Activated T-helper 1 cell treated with anti-CD3 and anti-CD28 coated beads, Interleukin-2, amount 50 U/mL, for 16 hours (primary cell): Measurements from ENCODE around the gene TRIM17.

Experiments used
- DNase-seq, 2 donors: peaks; one replicate each; pipeline ENCODE4 v3.0.0-alpha.2; 2020; ENCODE audit warnings: low read depth in 1 of 2, low spot score in 1 of 2

The TRIM17 gene

GRCh38 chr1:228368801-228369607 lies 47.7 kb downstream of the TRIM17 start:
- no peak for DNase-seq

- DNase-seq, result no peak
Measured at GRCh38 chr1:228367798-228368791, 48.6 kb downstream of the TRIM17 start.

GRCh38 chr1:228366866-228367741 lies 49.6 kb downstream of the TRIM17 start:
- no peak for DNase-seq

DNA sequence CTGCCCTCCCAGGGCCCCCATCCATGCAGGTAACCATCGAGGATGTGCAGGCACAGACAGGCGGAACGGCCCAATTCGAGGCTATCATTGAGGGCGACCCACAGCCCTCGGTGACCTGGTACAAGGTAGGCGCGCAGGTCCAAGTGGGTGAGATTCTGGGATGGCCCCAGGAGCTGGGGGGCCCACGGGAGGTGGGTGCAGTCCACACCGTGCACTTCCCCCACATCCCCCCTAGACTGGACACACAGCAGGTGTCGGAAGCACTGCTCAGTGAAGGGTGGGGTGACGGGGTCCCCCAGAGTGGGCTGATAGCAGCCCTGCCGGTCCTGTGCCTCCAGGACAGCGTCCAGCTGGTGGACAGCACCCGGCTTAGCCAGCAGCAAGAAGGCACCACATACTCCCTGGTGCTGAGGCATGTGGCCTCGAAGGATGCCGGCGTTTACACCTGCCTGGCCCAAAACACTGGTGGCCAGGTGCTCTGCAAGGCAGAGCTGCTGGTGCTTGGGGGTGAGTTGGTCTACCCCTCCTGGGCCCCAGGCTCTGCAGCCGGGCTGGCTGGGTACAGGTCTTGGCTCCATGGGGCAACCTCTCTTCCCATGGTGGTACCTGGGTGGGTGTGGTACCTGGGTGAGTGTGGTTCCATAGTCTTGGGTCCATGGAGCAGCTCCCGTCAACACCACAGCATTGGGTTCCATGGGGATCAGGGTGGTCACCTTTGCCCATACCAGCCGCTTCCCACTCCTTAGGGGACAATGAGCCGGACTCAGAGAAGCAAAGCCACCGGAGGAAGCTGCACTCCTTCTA lies 50.4 kb downstream of the TRIM17 start:
- DNase-seq, result no peak

DNA sequence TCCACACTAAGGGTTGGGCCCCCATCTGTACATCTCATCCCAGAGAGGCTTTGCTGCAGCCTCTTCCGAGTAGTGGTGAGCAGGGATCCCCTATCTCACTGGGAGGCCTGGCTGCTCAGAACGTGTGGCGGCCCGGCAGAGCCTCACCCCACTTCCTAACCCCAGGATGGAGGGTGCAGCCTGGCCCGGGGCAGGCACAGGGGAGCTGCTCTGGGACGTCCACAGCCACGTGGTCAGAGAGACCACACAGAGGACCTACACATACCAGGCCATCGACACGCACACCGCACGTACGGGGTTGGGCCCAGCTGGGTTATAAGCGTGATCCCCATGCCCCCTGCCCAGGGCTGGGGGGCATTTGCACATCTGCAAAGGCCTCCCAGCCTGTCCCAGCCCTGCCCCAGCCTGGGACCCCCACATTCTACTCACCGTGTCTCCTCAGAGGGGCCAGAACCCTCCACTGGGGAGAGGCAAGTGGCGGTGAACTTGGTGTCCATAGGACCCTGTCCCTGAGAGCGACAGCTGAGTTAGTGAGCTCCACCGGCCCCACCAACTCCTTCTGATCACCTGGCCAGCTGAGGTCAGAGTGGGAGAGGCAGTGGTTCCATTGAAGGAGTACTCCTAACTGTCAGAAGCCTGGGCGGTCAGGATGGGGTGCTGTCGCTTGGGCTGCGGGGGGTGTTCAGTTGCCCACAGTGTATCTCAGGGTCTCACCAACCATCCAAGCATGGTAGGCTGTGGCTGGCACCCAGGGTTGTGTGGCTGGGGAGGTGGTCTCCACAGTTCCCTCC lies 51.2 kb downstream of the TRIM17 start:
- DNase-seq, result no peak

GRCh38 chr1:228364706-228365213 lies 51.9 kb downstream of the TRIM17 start:
- DNase-seq, result no peak

GRCh38 chr1:228364068-228364705 lies 52.5 kb downstream of the TRIM17 start:
- DNase-seq, result no peak

- DNase-seq, result no peak
Measured at GRCh38 chr1:228363686-228364067, 53.0 kb downstream of the TRIM17 start.

DNA sequence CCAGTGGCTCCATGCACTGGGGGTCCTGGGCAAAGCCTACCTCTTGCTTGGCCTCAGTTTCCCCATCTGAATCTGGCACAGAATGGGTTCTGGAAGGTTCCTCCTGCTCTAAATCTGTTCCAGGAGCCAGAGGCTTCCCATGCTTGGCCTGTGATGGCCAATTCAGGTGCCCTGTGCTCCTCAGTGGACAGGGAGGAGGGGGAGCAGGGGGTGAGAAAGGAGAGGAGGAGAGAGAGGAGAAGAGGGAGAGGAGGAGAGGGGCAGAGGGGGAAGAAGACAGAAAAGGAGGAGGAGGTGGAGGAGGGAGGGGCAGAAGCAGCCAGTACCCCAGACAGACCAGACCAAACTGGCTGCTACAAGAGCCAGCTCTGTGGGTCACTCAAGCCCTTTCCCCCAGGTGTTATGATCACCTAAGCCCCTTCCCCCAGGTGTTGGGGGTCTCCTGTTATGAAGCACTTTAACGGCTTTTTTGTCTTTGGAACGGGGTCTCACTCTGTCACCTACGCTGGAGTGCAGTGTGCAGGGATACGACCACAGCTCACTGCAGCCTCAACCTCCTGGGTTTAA lies 53.7 kb downstream of the TRIM17 start:
- no peak for DNase-seq

- no peak for DNase-seq
Measured at GRCh38 chr1:228362141-228362883, 54.3 kb downstream of the TRIM17 start.

- DNase-seq, result no peak
Measured at GRCh38 chr1:228361314-228362140, 55.1 kb downstream of the TRIM17 start.

DNA sequence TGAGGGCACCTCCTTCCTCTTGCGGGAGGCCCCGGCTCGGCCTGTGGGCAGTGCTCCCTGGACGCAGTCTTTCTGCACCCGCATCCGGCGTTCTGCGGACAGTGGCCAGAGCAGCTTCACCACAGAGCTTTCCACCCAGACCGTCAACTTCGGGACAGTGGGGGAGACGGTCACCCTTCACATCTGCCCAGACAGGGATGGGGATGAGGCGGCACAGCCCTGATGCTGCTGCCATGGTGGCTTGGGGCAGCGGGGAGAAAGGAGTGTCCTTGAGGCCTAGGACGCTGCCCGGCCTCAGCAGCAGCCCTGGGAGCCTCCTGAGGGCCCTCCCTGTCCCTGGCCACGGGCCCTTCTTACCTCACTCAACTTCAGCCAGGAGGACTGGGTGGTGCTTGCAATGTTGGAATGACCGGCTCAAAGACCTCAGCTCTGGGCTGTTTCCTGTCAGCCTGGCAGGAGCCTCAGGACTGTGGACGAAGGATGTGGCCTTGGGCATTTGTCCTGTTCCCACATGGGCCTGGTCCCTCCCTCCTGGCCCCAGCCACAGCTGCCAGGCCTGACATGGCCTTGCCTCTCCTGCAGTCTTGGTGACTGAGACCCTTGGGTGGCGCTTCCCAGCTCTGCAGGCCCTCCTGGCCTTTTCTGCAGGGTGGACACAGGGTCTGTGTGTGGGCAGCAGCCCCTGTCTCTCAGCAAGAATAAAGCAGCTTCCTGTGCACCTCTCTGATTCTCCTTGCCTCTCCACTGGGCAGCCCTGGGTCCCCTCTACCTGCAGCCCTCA lies 55.9 kb downstream of the TRIM17 start:
- no peak for DNase-seq

DNA sequence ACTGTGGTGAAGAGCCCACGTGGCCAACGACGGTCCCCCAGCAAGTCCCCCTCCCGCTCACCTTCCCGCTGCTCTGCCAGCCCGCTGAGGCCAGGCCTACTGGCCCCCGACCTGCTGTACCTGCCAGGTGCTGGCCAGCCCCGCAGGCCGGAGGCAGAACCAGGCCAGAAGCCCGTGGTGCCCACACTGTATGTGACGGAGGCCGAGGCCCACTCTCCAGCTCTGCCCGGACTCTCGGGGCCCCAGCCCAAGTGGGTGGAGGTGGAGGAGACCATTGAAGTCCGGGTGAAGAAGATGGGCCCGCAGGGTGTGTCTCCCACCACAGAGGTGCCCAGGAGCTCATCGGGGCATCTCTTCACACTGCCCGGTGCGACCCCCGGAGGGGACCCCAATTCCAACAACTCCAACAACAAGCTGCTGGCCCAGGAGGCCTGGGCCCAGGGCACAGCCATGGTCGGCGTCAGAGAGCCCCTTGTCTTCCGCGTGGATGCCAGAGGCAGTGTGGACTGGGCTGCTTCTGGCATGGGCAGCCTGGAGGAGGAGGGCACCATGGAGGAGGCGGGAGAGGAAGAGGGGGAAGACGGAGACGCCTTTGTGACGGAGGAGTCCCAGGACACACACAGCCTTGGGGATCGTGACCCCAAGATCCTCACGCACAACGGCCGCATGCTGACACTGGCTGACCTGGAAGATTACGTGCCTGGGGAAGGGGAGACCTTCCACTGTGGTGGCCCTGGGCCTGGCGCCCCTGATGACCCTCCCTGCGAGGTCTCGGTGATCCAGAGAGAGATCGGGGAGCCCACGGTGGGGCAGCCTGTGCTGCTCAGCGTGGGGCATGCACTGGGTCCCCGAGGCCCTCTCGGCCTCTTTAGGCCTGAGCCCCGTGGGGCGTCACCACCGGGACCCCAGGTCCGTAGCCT lies 56.8 kb downstream of the TRIM17 start:
- DNase-seq, result no peak

DNA sequence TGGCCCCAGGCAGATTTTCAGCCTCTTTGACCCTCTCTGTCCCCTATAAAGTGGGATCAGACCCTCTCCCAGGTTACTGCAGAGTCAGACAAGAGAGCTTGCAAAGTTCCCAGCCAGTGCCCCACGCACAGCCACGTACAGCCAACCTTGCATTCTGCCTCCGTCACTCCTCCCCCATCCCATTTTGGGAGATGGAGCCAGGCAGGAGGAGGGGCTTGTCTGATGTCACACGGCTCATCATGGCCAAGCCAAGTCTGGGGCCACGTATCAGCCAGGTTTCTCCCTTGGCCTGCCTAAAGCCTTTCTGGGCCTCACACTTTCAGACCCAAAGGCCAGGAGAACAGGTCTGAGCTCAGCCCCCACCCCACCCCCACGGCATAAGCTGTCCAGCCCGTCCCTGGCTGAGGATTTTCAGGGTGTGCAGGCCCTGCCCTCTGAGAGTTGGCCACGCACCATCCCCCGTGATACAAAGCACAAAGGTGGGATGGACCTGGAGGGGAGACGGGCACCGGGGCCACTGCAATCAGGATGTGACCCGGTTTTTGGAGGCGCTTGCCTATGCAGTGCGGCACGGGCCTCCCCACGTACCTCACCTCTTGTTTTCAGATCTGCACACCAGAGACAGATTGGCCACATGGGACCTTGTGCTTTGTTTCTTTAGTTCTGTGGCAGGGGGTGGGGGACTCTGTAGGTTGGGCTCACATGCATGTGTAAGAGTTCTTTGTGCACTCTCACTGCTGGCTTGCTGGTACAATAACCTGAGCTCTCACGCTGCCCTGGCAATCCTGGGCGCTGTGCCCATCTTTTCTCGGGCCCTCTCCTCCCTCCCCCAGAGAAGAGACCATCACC lies 57.7 kb downstream of the TRIM17 start:
- no peak for DNase-seq
